Activated CD4-positive, alpha-beta T cell treated with anti-CD3 and anti-CD28 coated beads for 48 hours (primary cell): ENCODE results near the gene DNMT3B.

ENCODE experiments used
- DNase-seq: peaks from one replicate; pipeline ENCODE4 v3.0.0-alpha.2; 2020

Gene DNMT3B

GRCh38 chr20:32828029-32828680 is 66.0 kb downstream of the DNMT3B start:
- DNase-seq: no peak

GRCh38 chr20:32829311-32830005 is 67.3 kb downstream of the DNMT3B start:
- DNase-seq: no peak

GRCh38 chr20:32830437-32830836 is 68.3 kb downstream of the DNMT3B start:
- DNase-seq: no peak

GRCh38 chr20:32831982-32832381 is 69.8 kb downstream of the DNMT3B start:
- DNase-seq: no peak

- DNase-seq: no peak
These were observed 70.5 kb downstream of the DNMT3B start for GRCh38 chr20:32832664-32833063.

GRCh38 chr20:32834972-32835371 is 72.8 kb downstream of the DNMT3B start:
- DNase-seq: no peak

- no peak for DNase-seq
These were observed 75.0 kb downstream of the DNMT3B start for GRCh38 chr20:32837157-32837556.

GRCh38 chr20:32839227-32839981 is 77.2 kb downstream of the DNMT3B start:
- no peak for DNase-seq

GRCh38 chr20:32839982-32840285 is 77.7 kb downstream of the DNMT3B start:
- no peak for DNase-seq

GRCh38 chr20:32841174-32841573 is 79.0 kb downstream of the DNMT3B start:
- no peak for DNase-seq

- DNase-seq: no peak
These were observed 79.4 kb downstream of the DNMT3B start for GRCh38 chr20:32841632-32842031.

- no peak for DNase-seq
These were observed 80.7 kb downstream of the DNMT3B start for GRCh38 chr20:32842688-32843524.

GRCh38 chr20:32845786-32846185 is 83.6 kb downstream of the DNMT3B start:
- no peak for DNase-seq

GRCh38 chr20:32846852-32847251 is 84.7 kb downstream of the DNMT3B start:
- no peak for DNase-seq

- no peak for DNase-seq
These were observed 85.8 kb downstream of the DNMT3B start for GRCh38 chr20:32847964-32848363.

- DNase-seq: no peak
These were observed 86.7 kb downstream of the DNMT3B start for GRCh38 chr20:32848846-32849245.

- no peak for DNase-seq
These were observed 87.4 kb downstream of the DNMT3B start for GRCh38 chr20:32849577-32849976.

- no peak for DNase-seq
These were observed 93.2 kb downstream of the DNMT3B start for GRCh38 chr20:32855387-32855786.

GRCh38 chr20:32858189-32858588 is 96.0 kb downstream of the DNMT3B start:
- no peak for DNase-seq
